Hepatocyte (in vitro differentiated cells): ENCODE results near the gene HNRNPUL1. TPM values are rescaled to one million over a fixed set of nuclear protein-coding genes. Genes with fewer than 3 reads are reported as not detected.
A peak's percentile ranks its signal among the peaks of the same experiment; 100 is the strongest.
"Not testable (repeated sequence)": the region's sequence is repeated elsewhere in the genome, so short reads cannot be mapped to it uniquely, and the experiment has no call there.

Experiments
- DNase-seq: peaks from one replicate; pipeline ENCODE4 v3.0.0-alpha.2; 2016; ENCODE audit warnings: low spot score
- H2AFZ ChIP-seq: fragments of 200-600 bp; sonication (generic); 2 replicates; pipeline ENCODE4 v1.6.0; 2016; ENCODE audit warnings: antibody characterized with exemption, mild to moderate bottlenecking
- H3K27ac ChIP-seq: fragments of 200-600 bp; sonication (generic); 2 replicates; pipeline ENCODE4 v1.5.1; 2016; ENCODE audit warnings: mild to moderate bottlenecking
- H3K27me3 ChIP-seq: fragments of 200-600 bp; sonication (generic); 2 replicates; pipeline ENCODE4 v1.6.1; 2016
- H3K36me3 ChIP-seq: fragments of 200-600 bp; sonication (generic); replicated peaks from 2 replicates; pipeline ENCODE4 v1.5.1; 2016; ENCODE audit warnings: low read depth; ENCODE audit not compliant: insufficient read depth
- H3K4me1 ChIP-seq: fragments of 200-600 bp; sonication (generic); 2 replicates; pipeline ENCODE4 v1.5.1; 2016; ENCODE audit warnings: mild to moderate bottlenecking, moderate library complexity; ENCODE audit not compliant: insufficient read depth
- H3K4me2 ChIP-seq: fragments of 200-600 bp; sonication (generic); 2 replicates; pipeline ENCODE4 v1.6.0; 2016
- H3K4me3 ChIP-seq: fragments of 200-600 bp; sonication (generic); 2 replicates; pipeline ENCODE4 v1.5.1; 2016; ENCODE audit warnings: mild to moderate bottlenecking
- H3K79me2 ChIP-seq: fragments of 200-600 bp; sonication (generic); 2 replicates; pipeline ENCODE4 v1.6.0; 2017; ENCODE audit warnings: mild to moderate bottlenecking
- H3K9me2 ChIP-seq: fragments of 200-600 bp; sonication (generic); replicated peaks from 2 replicates; pipeline ENCODE4 v1.6.0; 2017; ENCODE audit warnings: mild to moderate bottlenecking; ENCODE audit not compliant: insufficient read depth
- H3K9me3 ChIP-seq: fragments of 200-600 bp; sonication (generic); 2 replicates; pipeline ENCODE4 v1.5.1; 2016; ENCODE audit warnings: low read depth, mild to moderate bottlenecking
- H4K20me1 ChIP-seq: fragments of 200-600 bp; sonication (generic); 2 replicates; pipeline ENCODE4 v1.6.0; 2016; ENCODE audit warnings: mild to moderate bottlenecking; ENCODE audit not compliant: insufficient read depth, poor library complexity, severe bottlenecking
- CTCF ChIP-seq: fragments of 200-600 bp; sonication (generic); IDR thresholded peaks from 2 replicates; pipeline ENCODE4 v1.5.1; 2016; ENCODE audit warnings: antibody characterized with exemption, mild to moderate bottlenecking; ENCODE audit not compliant: poor library complexity
- EZH2 ChIP-seq: fragments of 200-600 bp; sonication (generic); IDR thresholded peaks from 2 replicates; pipeline ENCODE4 v1.6.1; 2016; ENCODE audit warnings: antibody characterized with exemption, mild to moderate bottlenecking, borderline replicate concordance
- EZH2phosphoT487 ChIP-seq: fragments of 200-600 bp; sonication (generic); IDR thresholded peaks from one replicate; pipeline ENCODE4 v1.6.1; 2018; ENCODE audit warnings: antibody characterized with exemption, mild to moderate bottlenecking, low read depth, moderate library complexity; ENCODE audit not compliant: unreplicated experiment, severe bottlenecking
- WGBS: methylation state at CpG from one replicate; pipeline ENCODE4 v1.1.6; 2016; ENCODE audit warnings: low lambda C conversion rate; ENCODE audit errors: missing lambda C conversion rate; 5-methylcytosine and 5-hydroxymethylcytosine counted together
- polyA plus RNA-seq: library from polyadenylated mRNA; unstranded; fragments of >200 nt; fragmentation: Nextera tagmentation; extraction: Ambion mirVana; gene quantifications from 2 replicates; pipeline ENCODE4 v1.2.1, GENCODE V29; 2016
- total RNA-seq: library from RNA; depleted of rRNA; stranded (reverse); fragments of >200 nt; gene quantifications from 2 replicates; pipeline ENCODE4 v1.2.3, GENCODE V29; 2014

The HNRNPUL1 gene
- total and polyA plus RNA-seq, 2 experiments from 2014 or later: 98.5 to 115 TPM

- DNase-seq: no peak
- Histone ChIP-seq H3K4me2 (no peak overlapping the region), H3K9me3 (no peaks in the 10 kb centered on the region), H3K4me1 (no peaks in the 10 kb centered on the region), H3K4me3 (no peak overlapping the region), H4K20me1 (peaks cover 4% of the 10 kb centered on the region), H3K79me2 (peaks cover 38% of the 10 kb centered on the region), H3K27me3 (no peaks in the 10 kb centered on the region), H3K36me3 (peaks cover 10% of the 10 kb centered on the region), H3K27ac (no peak overlapping the region), H2AFZ (no peak overlapping the region), H3K9me2 (no peaks in the 10 kb centered on the region)
- 94% methylated on average over 3 of the region's 3 CpGs for WGBS
- TF ChIP-seq EZH2 (no peak), CTCF (no peak), EZH2phosphoT487 (no peak)
Observed at GRCh38 chr19:41288673-41289530, 24.7 kb downstream of the HNRNPUL1 start.

DNA sequence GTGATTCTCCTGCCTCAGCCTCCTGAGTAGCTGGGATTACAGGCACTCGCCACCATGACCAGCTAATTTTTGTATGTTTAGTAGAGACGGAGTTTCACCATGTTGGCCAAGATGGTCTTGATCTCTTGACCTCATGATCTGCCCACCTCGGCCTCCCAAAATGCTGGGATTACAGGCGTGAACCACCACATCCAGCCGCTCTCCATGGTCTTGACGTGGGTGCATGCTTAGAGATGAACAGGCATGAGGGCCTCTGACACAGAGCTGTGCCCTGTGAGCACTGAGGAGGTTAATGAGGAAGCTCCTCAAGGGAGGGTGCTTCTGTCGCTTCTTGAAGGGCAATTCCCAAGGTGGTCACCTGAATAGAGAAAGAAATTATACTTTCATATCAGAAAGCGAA lies 25.6 kb downstream of the HNRNPUL1 start:
- not testable (repeated sequence) for H3K9me3 ChIP-seq, H3K4me2 ChIP-seq, H4K20me1 ChIP-seq, H3K4me3 ChIP-seq, H3K27ac ChIP-seq, H3K9me2 ChIP-seq, H3K4me1 ChIP-seq, H2AFZ ChIP-seq, H3K27me3 ChIP-seq, DNase-seq
- peaks cover 10% of the 10 kb centered on the region for H3K36me3 ChIP-seq
- 95% methylated on average over 8 of the region's 8 CpGs for WGBS
- H3K79me2 ChIP-seq: peaks cover 38% of the 10 kb centered on the region

DNA sequence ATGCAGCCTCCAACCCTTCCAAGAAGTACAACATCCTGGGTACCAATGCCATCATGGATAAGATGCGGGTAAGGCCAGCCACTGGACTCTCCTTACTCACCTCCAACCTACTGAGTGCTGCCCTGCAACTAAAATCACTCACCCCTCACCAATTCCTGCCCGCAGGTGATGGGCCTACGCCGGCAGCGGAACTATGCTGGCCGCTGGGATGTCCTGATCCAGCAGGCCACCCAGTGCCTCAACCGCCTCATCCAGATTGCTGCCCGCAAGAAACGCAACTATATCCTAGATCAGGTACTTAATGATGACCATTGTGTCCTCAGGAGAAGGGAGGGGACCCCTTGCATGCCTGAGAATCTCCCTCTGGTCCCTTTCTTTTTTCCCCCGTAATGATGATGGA lies 30.2 kb downstream of the HNRNPUL1 start:
- H3K79me2 ChIP-seq: peaks cover 34% of the 10 kb centered on the region
- no peaks in the 10 kb centered on the region for H3K9me3 ChIP-seq
- H3K9me2 ChIP-seq: no peaks in the 10 kb centered on the region
- H2AFZ ChIP-seq: no peak overlapping the region
- DNase-seq: no peak
- H3K27ac ChIP-seq: no peak overlapping the region
- H4K20me1 ChIP-seq: peaks cover 4% of the 10 kb centered on the region
- peaks cover 10% of the 10 kb centered on the region for H3K36me3 ChIP-seq
- TF ChIP-seq EZH2 (no peak), EZH2phosphoT487 (no peak), CTCF (no peak)
- H3K27me3 ChIP-seq: no peaks in the 10 kb centered on the region
- WGBS: 98% methylated on average over 10 of the region's 10 CpGs
- H3K4me1 ChIP-seq: peaks cover 24% of the 10 kb centered on the region
- H3K4me2 ChIP-seq: no peak overlapping the region
- no peak overlapping the region for H3K4me3 ChIP-seq

DNA sequence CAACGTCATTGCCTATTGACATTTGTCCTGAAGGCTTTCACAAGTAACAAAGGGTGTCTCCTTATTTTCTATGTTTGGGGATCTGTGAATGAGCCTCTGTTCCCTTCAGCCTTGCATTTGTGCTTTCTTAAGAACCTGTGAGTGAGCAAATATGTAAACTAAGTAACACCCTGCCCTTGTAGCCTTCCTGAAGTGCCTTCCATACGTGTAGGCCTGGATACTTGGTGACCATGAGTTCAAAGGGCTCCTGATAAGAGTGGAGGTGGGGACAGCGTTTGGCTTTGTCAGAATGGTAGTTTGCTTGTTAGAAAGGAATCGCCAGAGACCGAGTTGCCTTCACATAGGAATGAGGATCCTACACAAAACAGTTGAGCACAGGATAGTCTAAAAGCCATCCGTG lies 31.3 kb downstream of the HNRNPUL1 start:
- Histone ChIP-seq H3K9me2 (no peaks in the 10 kb centered on the region), H4K20me1 (peaks cover 4% of the 10 kb centered on the region), H3K9me3 (no peaks in the 10 kb centered on the region), H3K27ac (peak overlapping the region; percentile 50), H3K4me2 (no peak overlapping the region), H3K27me3 (no peaks in the 10 kb centered on the region), H3K36me3 (peaks cover 10% of the 10 kb centered on the region), H3K79me2 (peaks cover 29% of the 10 kb centered on the region), H3K4me3 (no peak overlapping the region), H2AFZ (no peak overlapping the region), H3K4me1 (peaks cover 24% of the 10 kb centered on the region)
- TF ChIP-seq EZH2phosphoT487 (no peak), EZH2 (no peak), CTCF (no peak)
- 53% methylated on average over 6 of the region's 6 CpGs for WGBS
- DNase-seq: peak; percentile 48
